GM18508 (cell line): ENCODE results near the gene TRIM7.
"Not testable (repeated sequence)": the region's sequence is repeated elsewhere in the genome, so short reads cannot be mapped to it uniquely, and the experiment has no call there.

Experiments used
- ATAC-seq: cut with Tn5 transposase; IDR thresholded peaks from one replicate; pipeline ENCODE4 v1.9.1; 2021; ENCODE audit warnings: moderate number of reproducible peaks; ENCODE audit not compliant: insufficient read depth, unreplicated experiment

The TRIM7 gene

DNA sequence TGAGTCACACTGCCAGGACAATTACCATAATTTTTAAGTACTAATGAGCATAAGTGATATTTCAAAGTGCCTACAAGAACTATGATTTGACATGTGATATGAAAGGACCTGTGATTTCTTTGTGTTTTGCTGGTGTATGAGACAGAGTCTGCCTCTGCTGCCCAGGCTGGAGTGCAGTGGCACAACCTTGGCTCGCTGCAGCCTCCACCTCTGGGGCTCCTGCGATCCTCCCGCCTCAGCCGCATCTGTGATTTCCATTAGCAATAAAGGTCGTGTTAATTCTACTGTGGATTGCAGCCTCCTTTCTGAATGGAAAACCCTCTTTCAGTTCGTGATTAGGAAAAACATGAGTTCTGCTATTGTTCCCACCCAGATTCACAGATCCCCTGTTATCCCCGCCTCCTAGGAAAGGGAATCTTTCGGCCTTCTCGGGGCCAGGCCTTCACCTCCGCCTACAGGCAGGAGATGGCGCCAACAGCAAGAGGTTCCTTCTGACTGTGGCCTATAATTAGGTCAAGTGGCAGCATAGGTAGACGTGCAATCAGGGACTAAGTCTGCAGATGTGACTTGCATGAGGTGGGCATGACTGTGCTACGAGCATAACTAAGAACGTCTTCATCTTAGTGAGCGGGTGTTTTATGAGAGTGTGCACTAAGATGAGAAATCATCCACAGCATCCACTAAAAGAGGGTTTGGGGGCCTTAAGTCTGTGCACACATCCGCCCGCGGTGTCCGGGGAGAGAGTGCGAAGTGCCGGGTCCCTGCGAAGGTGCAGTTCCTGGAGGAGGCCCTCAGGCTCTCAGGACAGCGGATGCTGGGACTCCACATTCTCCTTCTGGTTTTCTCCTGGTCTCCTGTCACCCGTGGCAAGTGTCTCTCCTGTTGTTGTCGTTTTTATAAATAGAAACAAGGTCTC is 23.1 kb downstream of the TRIM7 start:
- ATAC-seq: no peak

DNA sequence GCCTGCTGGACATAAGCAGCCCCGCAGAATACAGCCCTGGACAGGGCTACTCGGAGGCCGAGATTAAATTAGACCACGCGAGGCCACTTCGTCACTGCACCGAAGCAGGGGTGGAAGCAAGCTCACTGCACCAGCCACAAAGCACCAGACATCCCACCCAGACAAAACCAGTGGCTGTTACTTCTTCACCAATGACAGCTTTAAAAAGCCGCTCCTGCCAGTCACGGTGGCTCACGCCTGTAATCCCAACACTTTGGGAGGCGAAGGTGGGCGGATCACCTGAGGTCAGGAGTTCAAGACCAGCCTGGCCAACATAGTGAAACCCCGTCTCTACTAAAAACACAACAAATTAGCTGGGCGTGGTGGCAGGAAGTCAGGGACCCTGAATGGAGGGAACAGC is 27.4 kb downstream of the TRIM7 start:
- not testable (repeated sequence) for ATAC-seq

DNA sequence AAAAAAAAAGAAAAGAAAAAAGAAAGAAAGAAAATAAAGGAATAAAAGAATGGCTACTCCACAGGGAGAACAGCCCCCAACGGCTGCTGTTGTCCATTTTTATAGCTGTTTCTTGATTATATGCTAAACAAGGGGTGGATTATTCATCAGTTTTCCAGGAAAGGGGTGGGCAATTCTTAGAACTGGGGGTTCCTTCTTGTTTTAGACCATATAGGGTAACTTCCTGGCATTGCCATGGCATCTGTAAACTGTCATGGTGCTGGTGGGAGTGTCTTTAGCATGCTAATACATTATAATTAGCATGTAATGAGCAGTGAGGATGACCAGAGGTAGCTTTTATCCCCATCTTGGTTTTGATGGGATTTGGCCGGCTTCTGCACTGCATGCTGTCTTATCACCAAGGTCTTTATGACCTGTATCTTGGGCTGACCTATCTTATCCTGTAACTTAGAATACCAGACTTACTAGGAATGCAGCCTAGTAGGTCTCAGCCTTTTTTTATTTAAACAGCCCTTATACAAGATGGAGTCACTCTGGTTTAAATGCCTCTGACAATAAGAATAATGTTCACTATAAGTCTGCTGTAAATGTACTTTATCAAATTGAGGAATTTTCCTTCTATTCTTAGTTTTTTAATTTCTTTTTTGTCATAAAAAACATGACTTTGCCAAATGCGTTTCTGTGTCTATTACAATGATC is 28.6 kb downstream of the TRIM7 start:
- ATAC-seq: no peak

DNA sequence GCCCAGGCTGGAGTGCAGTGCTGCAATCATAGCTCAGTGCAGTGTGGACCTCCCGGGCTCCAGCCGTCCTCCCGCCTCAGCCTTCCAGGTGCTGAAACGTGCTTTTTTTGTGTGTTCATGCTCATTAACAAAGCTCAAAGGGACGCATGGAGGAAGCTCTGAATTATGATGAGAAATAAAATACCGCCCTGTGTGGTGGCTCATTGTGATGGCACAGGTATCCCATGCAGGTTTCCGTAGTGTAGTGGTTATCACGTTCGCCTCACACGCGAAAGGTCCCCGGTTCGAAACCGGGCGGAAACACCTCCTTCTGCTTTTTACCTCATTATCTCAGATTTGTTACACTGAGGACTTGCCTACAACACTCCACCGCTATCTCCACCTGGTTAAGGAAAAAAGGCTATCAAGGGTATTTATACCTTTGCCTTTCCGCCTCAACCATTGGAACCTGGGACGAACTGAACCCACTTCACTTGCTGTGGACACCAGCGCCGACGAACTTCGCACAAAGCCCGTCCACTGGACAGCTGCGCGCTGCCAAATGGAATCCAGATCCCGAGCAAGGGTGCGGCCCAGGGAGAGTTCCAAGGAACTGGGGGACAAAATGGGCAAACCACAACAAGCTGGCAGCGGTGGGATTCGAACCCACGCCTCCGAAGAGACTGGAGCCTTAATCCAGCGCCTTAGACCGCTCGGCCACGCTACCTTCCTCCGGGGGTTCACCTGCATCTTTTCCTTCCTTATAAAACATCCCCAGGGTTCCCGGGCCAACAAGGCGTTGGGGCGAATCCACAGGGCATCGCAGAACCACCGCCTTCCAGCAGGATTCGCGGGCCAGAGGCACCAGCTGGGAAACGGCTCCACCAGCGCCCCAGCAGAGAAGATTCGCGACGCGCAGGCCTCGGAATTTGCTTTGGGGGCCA is 31.3 kb downstream of the TRIM7 start:
- no peak for ATAC-seq

DNA sequence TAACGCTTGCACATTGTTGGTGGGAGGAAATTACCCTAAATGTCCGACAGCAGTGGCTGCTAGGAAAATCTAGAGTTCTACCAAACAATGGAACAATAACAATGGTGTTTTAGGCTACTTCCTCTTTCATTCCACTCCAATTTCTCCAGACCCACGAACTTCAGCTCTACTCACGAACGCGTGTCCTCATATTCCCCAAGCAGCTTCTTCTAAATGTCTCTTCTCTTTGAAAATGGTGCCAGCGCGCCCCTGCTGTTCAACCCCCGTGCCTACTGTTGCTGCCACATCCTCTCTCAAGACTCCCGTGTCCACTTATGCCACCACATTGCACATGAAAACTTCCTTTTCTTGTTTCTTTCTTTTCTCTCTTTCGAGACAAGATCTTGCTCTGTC is 32.0 kb downstream of the TRIM7 start:
- no peak for ATAC-seq

DNA sequence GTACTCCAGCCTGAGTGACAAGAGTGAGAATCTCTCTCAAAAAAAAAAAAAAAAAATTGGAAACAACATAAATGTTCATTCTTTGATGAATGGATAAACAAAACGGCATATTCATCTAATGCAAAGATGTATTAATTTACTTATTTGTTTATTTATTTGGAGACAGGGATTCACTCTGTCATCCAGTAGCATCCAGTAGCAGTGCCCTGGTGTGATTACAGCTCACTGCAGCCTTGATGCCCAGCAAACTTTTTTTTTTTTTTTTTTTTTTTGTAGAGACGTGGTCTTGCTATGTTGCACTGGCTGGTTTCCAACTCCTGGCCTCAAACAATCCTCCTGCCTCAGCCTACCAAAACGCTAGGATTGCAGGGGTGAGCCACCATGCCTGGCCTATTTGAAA is 33.2 kb downstream of the TRIM7 start:
- ATAC-seq: no peak

DNA sequence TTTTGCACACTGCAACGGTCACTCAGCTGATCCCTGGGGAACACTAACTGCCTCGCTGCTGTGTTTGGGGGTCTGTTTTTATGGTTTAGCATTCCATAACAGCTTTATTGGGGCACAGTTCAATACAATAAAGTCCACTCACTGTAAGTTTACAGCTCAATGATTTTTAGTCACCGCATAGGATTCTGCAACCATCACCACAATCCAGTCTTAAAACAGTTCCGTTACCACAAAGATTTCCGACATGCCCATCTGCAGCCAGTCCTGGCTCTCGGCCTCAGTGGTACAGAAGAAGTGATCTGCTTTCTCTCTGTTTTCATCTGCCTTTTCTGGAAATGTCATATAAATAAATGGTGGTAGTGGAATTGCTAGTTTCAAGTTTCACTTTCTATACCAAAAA is 34.0 kb downstream of the TRIM7 start:
- ATAC-seq: no peak

DNA sequence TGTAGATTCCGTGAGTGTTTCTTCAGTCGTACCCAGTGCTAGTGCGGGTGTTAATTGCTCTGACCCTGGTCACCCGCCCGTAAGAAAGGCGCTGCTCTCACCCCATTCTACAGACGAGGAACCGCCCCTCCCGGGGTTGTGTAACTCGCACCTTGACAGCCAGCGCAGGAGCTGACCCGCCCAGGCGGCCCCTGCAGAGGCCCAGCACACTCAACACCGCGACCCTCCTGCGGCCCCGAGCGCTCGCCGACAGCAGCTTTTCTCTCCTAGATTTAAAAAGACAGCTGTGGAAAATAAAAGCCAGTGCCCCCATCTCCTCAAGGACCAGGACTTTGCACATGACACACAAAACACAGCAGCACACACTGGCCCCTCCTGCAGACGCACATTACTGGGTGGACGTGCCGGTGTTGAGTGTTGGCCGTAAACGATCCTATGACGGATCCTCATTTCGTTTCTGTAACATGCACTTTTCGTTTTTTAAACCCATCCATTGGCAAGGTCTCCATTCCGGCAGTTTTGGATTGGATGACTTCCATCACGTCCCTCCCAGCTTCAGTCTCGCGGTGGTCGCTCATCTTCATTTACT is 34.7 kb downstream of the TRIM7 start:
- no peak for ATAC-seq

DNA sequence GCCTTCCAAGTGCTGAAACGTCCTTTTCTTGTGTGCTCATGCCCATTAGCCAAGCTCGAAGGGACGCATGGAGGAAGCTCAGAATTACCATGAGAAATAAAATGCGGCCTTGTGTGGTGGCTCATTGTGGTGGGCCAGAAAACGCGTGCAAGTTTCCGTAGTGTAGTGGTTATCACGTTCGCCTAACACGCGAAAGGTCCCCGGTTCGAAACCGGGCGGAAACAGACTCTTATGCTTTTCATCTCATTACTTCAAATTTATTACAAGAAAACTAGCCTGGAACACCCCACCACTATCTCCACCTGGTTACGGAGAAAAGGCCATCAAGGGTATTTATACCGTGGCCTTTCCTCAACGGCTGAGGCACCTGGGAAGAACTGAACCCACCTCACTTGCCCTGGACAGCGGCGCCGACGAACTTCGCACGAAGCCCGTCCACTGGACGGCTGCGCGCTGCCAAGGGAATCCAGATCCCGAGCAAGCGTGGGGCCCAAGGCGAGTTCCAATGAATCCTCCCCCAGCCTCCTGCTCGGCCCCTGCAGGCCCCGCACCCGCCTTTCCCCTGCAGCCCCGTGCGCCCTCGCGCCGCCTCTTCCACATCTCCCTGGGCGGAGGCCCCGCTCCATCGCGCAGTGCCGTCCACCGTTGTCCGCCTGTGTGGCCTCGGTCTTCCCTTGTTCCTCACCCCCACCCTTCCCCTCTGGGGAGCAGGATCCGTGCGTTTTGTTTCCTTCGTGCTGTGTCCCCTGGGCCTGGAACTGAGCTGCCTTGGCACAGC is 35.3 kb downstream of the TRIM7 start:
- ATAC-seq: not testable (repeated sequence)

DNA sequence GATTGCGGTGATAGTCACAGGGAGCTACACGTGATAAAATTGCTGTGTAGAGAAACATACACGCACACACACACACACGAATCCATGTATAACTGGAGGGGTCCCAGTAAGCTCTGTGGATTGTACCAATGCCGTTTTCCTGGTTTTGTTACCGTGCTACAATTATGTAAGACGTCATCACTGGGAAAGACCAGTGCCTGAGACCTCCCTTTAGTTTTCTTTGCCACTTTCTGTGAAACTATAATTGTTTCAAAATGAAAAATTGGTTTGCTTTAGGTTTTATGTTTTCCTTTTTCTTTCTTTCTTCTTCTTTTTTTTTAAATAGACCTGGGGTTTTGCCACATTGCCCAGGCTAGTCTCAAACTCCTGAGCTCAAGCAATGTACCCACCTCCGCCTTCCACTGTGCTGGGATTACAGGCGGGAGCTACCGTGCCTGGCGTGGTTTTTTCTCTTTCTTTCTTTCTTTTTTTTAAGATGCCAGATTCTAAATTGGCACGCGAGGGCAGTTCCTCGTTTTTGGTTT is 36.3 kb downstream of the TRIM7 start:
- ATAC-seq: no peak

DNA sequence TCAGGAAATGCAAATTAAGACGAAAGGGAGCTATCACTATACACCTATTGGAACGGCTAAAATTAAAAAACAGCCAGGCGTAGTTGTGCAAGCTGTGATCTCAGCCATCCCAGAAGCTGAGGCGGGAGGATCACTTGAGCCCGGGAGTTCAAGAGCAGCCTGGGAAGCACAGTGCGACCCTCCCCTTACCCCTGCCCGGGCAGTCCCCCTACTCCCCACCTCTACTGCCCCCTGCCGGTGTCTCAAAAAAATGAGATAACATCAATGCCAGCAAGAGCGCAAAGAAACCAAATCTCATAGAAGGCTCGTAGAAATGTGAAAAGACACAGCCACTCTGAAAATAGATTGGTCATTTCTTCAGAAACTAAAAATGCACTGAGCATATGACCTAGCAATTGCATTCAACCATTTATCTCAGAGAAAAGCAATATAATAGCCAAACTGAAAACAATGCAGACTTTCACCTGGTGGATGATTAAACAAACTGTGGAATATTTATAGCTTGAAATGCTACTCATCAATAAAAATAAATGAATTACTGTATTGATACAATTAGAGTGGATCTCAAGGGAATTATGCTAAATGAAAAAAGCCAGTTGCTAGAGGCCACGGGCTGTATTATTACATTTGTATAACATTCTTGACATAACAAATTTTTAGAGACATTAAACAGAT is 37.0 kb downstream of the TRIM7 start:
- ATAC-seq: no peak

DNA sequence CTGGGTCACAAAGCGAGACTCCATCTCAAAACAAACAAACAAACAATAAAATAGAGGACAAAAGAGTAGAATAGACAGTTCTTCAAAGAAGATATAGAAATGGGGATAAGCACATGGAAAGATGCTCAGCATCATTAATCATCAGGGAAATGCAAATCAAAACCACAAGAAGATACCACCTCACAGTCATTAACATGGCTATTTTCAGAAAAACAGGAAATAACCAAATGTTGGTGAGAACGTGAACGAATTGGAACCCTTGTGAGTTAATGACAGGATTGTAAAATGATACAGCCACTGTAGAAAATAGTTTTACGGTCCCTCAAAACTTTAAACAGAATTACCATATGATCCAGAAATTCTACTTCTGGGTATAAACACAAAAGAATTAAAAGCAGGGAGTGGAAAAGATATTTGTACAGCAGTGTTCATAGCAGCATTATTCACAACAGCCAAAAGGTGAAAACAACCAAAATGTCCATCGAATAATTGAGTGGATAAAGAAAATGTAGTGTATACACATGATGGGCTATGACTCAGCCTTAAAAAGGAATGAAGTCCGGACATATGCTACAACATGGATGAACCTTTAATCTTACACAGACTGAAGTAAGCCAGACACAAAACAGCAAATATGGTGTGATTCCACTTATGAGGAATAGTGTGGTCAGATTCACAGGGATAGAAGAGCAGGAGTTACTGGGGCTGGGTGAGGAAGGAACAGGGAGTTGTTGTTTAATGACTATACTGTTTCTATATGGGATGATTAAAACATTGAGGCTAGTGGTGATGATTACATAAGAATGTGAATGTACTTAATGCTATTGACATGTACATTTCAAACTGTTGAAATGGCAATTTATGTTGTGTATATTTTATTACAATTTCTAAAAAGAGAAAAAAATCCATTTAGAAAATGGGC is 37.9 kb downstream of the TRIM7 start:
- ATAC-seq: no peak

DNA sequence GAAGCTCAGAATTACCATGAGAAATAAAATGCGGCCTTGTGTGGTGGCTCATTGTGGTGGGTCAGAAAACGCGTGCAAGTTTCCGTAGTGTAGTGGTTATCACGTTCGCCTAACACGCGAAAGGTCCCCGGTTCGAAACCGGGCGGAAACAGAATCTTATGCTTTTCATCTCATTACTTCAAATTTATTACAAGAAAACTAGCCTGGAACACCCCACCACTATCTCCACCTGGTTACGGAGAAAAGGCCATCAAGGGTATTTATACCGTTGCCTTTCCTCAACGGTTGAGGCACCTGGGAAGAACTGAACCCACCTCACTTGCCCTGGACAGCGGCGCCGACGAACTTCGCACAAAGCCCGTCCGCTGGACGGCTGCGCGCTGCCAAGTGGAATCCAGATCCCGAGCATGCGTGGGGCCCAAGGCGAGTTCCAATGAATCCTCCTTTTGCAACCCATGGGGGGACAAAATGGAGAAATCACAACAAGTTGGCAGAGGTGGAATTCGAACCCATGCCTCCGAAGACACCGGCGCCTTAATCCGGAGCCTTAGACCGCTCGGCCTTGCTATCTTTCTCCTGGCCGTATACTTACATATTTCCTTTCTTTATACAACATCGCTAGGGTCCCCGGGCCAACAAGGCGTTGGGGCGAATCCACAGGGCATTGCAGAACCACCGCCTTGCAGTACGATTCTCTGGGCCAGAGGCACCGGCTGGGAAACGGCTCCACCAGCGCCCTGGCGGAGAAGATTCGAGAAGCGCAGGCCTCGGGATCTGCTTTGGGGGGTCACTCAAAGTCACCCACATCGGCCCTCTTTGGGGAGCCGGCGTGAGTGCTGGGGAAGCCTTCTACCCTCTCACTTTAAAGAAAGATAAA is 40.7 kb downstream of the TRIM7 start:
- no peak for ATAC-seq

DNA sequence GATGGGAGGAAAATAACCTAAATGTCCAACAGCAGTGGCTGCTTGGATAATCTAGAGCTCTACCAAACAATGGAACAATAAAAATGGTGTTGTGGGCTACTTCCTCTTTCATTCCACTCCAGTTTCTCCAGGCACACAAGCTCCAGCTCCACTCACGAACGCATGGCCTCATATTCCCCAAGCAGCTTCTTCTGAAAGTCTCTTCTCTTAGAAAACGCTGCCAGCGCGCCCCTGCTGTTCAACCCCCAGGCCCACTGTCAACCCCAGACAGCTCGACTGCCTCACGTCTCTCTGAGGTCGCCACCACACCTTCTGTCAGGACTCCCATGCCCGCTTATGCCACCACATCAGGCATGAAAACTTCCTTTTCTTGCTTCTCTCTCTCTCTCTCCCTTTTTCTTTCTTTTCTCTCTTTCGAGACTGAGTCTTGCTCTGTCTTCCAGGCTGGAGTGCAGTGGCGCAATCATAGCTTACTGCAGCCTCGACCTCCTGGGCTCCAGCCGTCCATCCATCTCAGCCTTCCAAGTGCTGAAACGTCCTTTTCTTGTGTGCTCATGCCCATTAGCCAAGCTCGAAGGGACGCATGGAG is 41.4 kb downstream of the TRIM7 start:
- no peak for ATAC-seq

DNA sequence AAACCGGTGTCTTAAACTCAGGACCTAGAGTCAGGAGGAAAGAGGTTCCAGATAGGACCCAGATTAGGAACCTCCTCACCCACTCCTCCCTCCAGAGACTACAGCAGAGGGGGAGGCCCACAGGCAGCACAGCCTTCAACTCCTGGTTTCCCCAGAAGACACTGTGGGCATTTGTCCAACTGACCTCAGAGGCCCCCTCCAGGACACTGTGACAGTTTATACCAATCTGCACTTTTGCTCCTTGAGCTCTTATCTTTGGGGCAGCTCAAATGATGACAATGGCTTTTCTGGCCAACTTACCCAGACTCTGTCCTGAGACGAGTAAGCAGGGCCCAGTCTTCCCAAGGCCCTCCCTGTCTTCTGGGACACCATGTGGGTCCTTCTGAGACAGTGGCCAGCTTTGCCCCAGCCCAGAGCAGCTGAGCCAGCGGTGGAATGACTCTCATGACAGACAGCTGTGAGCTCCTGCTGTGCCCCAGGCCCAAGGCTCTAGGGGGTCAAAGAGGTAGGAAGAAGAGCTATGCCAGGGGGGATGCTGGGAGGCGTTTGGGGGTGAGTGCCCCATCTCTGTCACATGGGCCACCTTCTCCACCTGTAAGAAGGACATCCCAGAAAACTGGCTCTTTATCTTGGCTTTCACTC is 43.3 kb downstream of the TRIM7 start:
- no peak for ATAC-seq
